Neuron (in vitro differentiated cells): ENCODE measurements around the gene THSD4.

Experiments used
- H2AFZ ChIP-seq: one replicate; pipeline ENCODE4 v1.6.1; 2013; ENCODE audit warnings: low read depth, mild to moderate bottlenecking, inconsistent platforms, low read length, moderate library complexity
- H3K27me3 ChIP-seq: one replicate; pipeline ENCODE4 v1.6.1; 2013; ENCODE audit warnings: low read length; ENCODE audit not compliant: insufficient read depth
- H3K36me3 ChIP-seq: one replicate; pipeline ENCODE4 v1.6.1; 2013; ENCODE audit warnings: low read length; ENCODE audit not compliant: insufficient read depth
- H3K4me1 ChIP-seq: one replicate; pipeline ENCODE4 v1.6.1; 2013; ENCODE audit warnings: low read length; ENCODE audit not compliant: insufficient read depth
- H3K4me3 ChIP-seq: 2 replicates; pipeline ENCODE4 v1.5.1; 2013; ENCODE audit warnings: mild to moderate bottlenecking, low read length, moderate library complexity
- H3K9me3 ChIP-seq: one replicate; pipeline ENCODE4 v1.6.1; 2013; ENCODE audit warnings: low read length

THSD4 gene

GRCh38 chr15:71567173-71567572 is 451.9 kb downstream of the THSD4 start:
- H3K36me3 ChIP-seq = no peaks in the 10 kb centered on the region
- H2AFZ ChIP-seq = no peak overlapping the region
- no peaks in the 10 kb centered on the region for H3K27me3 ChIP-seq

GRCh38 chr15:71568227-71568626 is 453.0 kb downstream of the THSD4 start:
- no peak overlapping the region for H3K4me3 ChIP-seq
- H3K4me1 ChIP-seq = no peaks in the 10 kb centered on the region
- no peaks in the 10 kb centered on the region for H3K9me3 ChIP-seq
- H2AFZ ChIP-seq = no peak overlapping the region
- no peaks in the 10 kb centered on the region for H3K36me3 ChIP-seq
- H3K27me3 ChIP-seq = no peaks in the 10 kb centered on the region

More at GRCh38 chr15:71567173-71567572, 451.9 kb downstream of the THSD4 start:
- no peaks in the 10 kb centered on the region for H3K4me1 ChIP-seq
- no peaks in the 10 kb centered on the region for H3K9me3 ChIP-seq
- H3K4me3 ChIP-seq = no peak overlapping the region

- Histone ChIP-seq H3K4me1 (no peaks in the 10 kb centered on the region), H3K36me3 (no peaks in the 10 kb centered on the region), H3K4me3 (no peak overlapping the region), H3K9me3 (no peaks in the 10 kb centered on the region), H2AFZ (no peak overlapping the region), H3K27me3 (no peaks in the 10 kb centered on the region)
Observed at GRCh38 chr15:71570736-71571135, 455.5 kb downstream of the THSD4 start.

- Histone ChIP-seq H3K4me1 (no peaks in the 10 kb centered on the region), H2AFZ (no peak overlapping the region), H3K36me3 (no peaks in the 10 kb centered on the region), H3K9me3 (no peaks in the 10 kb centered on the region), H3K27me3 (no peaks in the 10 kb centered on the region), H3K4me3 (no peak overlapping the region)
Observed at GRCh38 chr15:71571641-71572040, 456.4 kb downstream of the THSD4 start.

- Histone ChIP-seq H3K9me3 (no peaks in the 10 kb centered on the region), H2AFZ (no peak overlapping the region), H3K4me3 (no peak overlapping the region), H3K27me3 (no peaks in the 10 kb centered on the region), H3K4me1 (no peaks in the 10 kb centered on the region), H3K36me3 (no peaks in the 10 kb centered on the region)
Observed at GRCh38 chr15:71572452-71573053, 457.3 kb downstream of the THSD4 start.

- Histone ChIP-seq H2AFZ (no peak overlapping the region), H3K27me3 (no peaks in the 10 kb centered on the region), H3K9me3 (no peaks in the 10 kb centered on the region), H3K4me3 (no peak overlapping the region), H3K36me3 (no peaks in the 10 kb centered on the region), H3K4me1 (no peaks in the 10 kb centered on the region)
Observed at GRCh38 chr15:71573599-71573998, 458.3 kb downstream of the THSD4 start.

GRCh38 chr15:71575474-71576045 is 460.3 kb downstream of the THSD4 start:
- no peaks in the 10 kb centered on the region for H3K27me3 ChIP-seq
- H2AFZ ChIP-seq = no peak overlapping the region
- no peak overlapping the region for H3K4me3 ChIP-seq
- no peaks in the 10 kb centered on the region for H3K4me1 ChIP-seq
- H3K36me3 ChIP-seq = no peaks in the 10 kb centered on the region
- no peaks in the 10 kb centered on the region for H3K9me3 ChIP-seq

- H3K36me3 ChIP-seq = no peaks in the 10 kb centered on the region
- no peak overlapping the region for H2AFZ ChIP-seq
- H3K27me3 ChIP-seq = no peaks in the 10 kb centered on the region
- no peaks in the 10 kb centered on the region for H3K9me3 ChIP-seq
- H3K4me1 ChIP-seq = no peaks in the 10 kb centered on the region
- H3K4me3 ChIP-seq = no peak overlapping the region
Observed at GRCh38 chr15:71577071-71577470, 461.8 kb downstream of the THSD4 start.

- no peak overlapping the region for H2AFZ ChIP-seq
- no peaks in the 10 kb centered on the region for H3K4me1 ChIP-seq
- no peaks in the 10 kb centered on the region for H3K9me3 ChIP-seq
- H3K36me3 ChIP-seq = no peaks in the 10 kb centered on the region
- no peaks in the 10 kb centered on the region for H3K27me3 ChIP-seq
- no peak overlapping the region for H3K4me3 ChIP-seq
Observed at GRCh38 chr15:71581398-71581930, 466.2 kb downstream of the THSD4 start.

GRCh38 chr15:71585159-71585558 is 469.9 kb downstream of the THSD4 start:
- no peak overlapping the region for H3K4me3 ChIP-seq
- no peaks in the 10 kb centered on the region for H3K27me3 ChIP-seq
- H3K36me3 ChIP-seq = no peaks in the 10 kb centered on the region
- H3K4me1 ChIP-seq = no peaks in the 10 kb centered on the region
- no peak overlapping the region for H2AFZ ChIP-seq
- H3K9me3 ChIP-seq = no peaks in the 10 kb centered on the region

- H3K27me3 ChIP-seq = no peaks in the 10 kb centered on the region
- no peaks in the 10 kb centered on the region for H3K4me1 ChIP-seq
- no peak overlapping the region for H3K4me3 ChIP-seq
- no peaks in the 10 kb centered on the region for H3K9me3 ChIP-seq
- H3K36me3 ChIP-seq = no peaks in the 10 kb centered on the region
- no peak overlapping the region for H2AFZ ChIP-seq
Observed at GRCh38 chr15:71586463-71586862, 471.2 kb downstream of the THSD4 start.

- Histone ChIP-seq H3K27me3 (no peaks in the 10 kb centered on the region), H3K4me1 (no peaks in the 10 kb centered on the region), H3K4me3 (no peak overlapping the region), H2AFZ (no peak overlapping the region), H3K9me3 (no peaks in the 10 kb centered on the region), H3K36me3 (no peaks in the 10 kb centered on the region)
Observed at GRCh38 chr15:71588746-71589145, 473.5 kb downstream of the THSD4 start.

- Histone ChIP-seq H3K27me3 (no peaks in the 10 kb centered on the region), H3K36me3 (no peaks in the 10 kb centered on the region), H3K4me1 (no peaks in the 10 kb centered on the region), H3K4me3 (no peak overlapping the region), H2AFZ (no peak overlapping the region), H3K9me3 (no peaks in the 10 kb centered on the region)
Observed at GRCh38 chr15:71591057-71591456, 475.8 kb downstream of the THSD4 start.

- Histone ChIP-seq H3K9me3 (no peaks in the 10 kb centered on the region), H2AFZ (no peak overlapping the region), H3K27me3 (no peaks in the 10 kb centered on the region)
Observed at GRCh38 chr15:71592203-71592602, 476.9 kb downstream of the THSD4 start.

More at GRCh38 chr15:71592203-71592602, 476.9 kb downstream of the THSD4 start:
- Histone ChIP-seq H3K4me1 (no peaks in the 10 kb centered on the region), H3K4me3 (no peak overlapping the region), H3K36me3 (no peaks in the 10 kb centered on the region)
